ENCODE data around the gene RAB21. TPM values are rescaled to one million over a fixed set of nuclear protein-coding genes. Genes with fewer than 3 reads are reported as not detected.

The RAB21 gene
- total and polyA plus RNA-seq, 2 experiments from 2014 or later = 26.6 to 38.8 TPM

- Histone ChIP-seq H3K9me3 (ENCODE audit: low read depth) (no peaks in the 10 kb centered on the region), H4K20me1 (ENCODE audit: insufficient read depth) (no peaks in the 10 kb centered on the region), H3K79me2 (ENCODE audit: insufficient read depth) (no peaks in the 10 kb centered on the region), H3F3A (ENCODE audit: insufficient read depth) (no peaks in the 10 kb centered on the region), H3K4me3 (no peak overlapping the region), H3K27me3 (replicated peaks; ENCODE audit: insufficient read depth) (0 out of 2 replicates have a peak, but pooled peaks cover 3% of the 10 kb centered on the region), H3K36me3 (ENCODE audit: low read depth) (no peaks in the 10 kb centered on the region), H3K9me2 (ENCODE audit: insufficient read depth) (no peaks in the 10 kb centered on the region), H3K27ac (no peak overlapping the region), H2AFZ (no peak overlapping the region), H3K9ac (no peak overlapping the region), H3K4me1 (ENCODE audit: insufficient read depth) (no peaks in the 10 kb centered on the region), H3K4me2 (ENCODE audit: unreplicated experiment) (no peak overlapping the region)
- DNase-seq = no peak
- in situ Hi-C loops (cut with MboI) = no loop called here
- TF ChIP-seq EZH2phosphoT487 (IDR thresholded peaks at IDR 0.05; ENCODE audit: insufficient read depth, low read depth) = no peak
- no peak for TF ChIP-seq EZH2 (IDR thresholded peaks at IDR 0.05; ENCODE audit: insufficient read depth, poor library complexity, severe bottlenecking)
- whole genome bisulfite sequencing, 2 experiments (ENCODE audit: low coverage in 1 of 2, low lambda C conversion rate in 2 of 2, missing lambda C conversion rate in 2 of 2) = 94 to 98% methylated on average over 2 of the region's 2 CpGs
Measured at GRCh38 chr12:71828813-71829212, 74.2 kb downstream of the RAB21 start.

GRCh38 chr12:71837356-71837755 is 82.7 kb downstream of the RAB21 start:
- TF ChIP-seq EZH2 (IDR thresholded peaks at IDR 0.05; ENCODE audit: insufficient read depth, poor library complexity, severe bottlenecking) = no peak
- no peak for TF ChIP-seq EZH2phosphoT487 (IDR thresholded peaks at IDR 0.05; ENCODE audit: insufficient read depth, low read depth)
- Histone ChIP-seq H3K36me3 (ENCODE audit: low read depth) (no peaks in the 10 kb centered on the region), H3K27ac (no peak overlapping the region), H4K20me1 (ENCODE audit: insufficient read depth) (0 out of 2 replicates have a peak, but pooled peaks cover 6% of the 10 kb centered on the region), H2AFZ (no peak overlapping the region), H3K4me1 (ENCODE audit: insufficient read depth) (peaks cover 15% of the 10 kb centered on the region), H3K27me3 (replicated peaks; ENCODE audit: insufficient read depth) (no peaks in the 10 kb centered on the region), H3K79me2 (ENCODE audit: insufficient read depth) (peaks cover 24% of the 10 kb centered on the region), H3K9me3 (ENCODE audit: low read depth) (no peaks in the 10 kb centered on the region), H3K9ac (no peak overlapping the region), H3K4me3 (no peak overlapping the region), H3K4me2 (ENCODE audit: unreplicated experiment) (no peak overlapping the region), H3F3A (ENCODE audit: insufficient read depth) (peaks cover 22% of the 10 kb centered on the region), H3K9me2 (ENCODE audit: insufficient read depth) (no peaks in the 10 kb centered on the region)
- in situ Hi-C loops (cut with MboI) = no loop called here
- no peak for DNase-seq
- WGBS, 2 experiments (ENCODE audit: low coverage in 1 of 2, low lambda C conversion rate in 2 of 2, missing lambda C conversion rate in 2 of 2) = 81 to 84% methylated on average over 5 of the region's 5 CpGs

GRCh38 chr12:71838231-71838630 is 83.6 kb downstream of the RAB21 start:
- Histone ChIP-seq H3K27me3 (replicated peaks; ENCODE audit: insufficient read depth) (no peaks in the 10 kb centered on the region), H3K4me1 (ENCODE audit: insufficient read depth) (peaks cover 15% of the 10 kb centered on the region), H3K4me3 (no peak overlapping the region), H3K9ac (no peak overlapping the region), H3K9me3 (ENCODE audit: low read depth) (no peaks in the 10 kb centered on the region), H3F3A (ENCODE audit: insufficient read depth) (peaks cover 22% of the 10 kb centered on the region), H3K27ac (no peak overlapping the region), H3K9me2 (ENCODE audit: insufficient read depth) (no peaks in the 10 kb centered on the region), H3K36me3 (ENCODE audit: low read depth) (no peaks in the 10 kb centered on the region), H2AFZ (0 out of 2 replicates have a peak overlapping the region, but pooled peaks have one; percentile 95), H3K4me2 (ENCODE audit: unreplicated experiment) (no peak overlapping the region), H3K79me2 (ENCODE audit: insufficient read depth) (peaks cover 33% of the 10 kb centered on the region), H4K20me1 (ENCODE audit: insufficient read depth) (0 out of 2 replicates have a peak, but pooled peaks cover 7% of the 10 kb centered on the region)
- WGBS, 2 experiments (ENCODE audit: low coverage in 1 of 2, low lambda C conversion rate in 2 of 2, missing lambda C conversion rate in 2 of 2) = 82 to 84% methylated on average over 6 of the region's 6 CpGs
- no peak for DNase-seq
- in situ Hi-C loops (cut with MboI) = no loop called here
- TF ChIP-seq EZH2 (IDR thresholded peaks at IDR 0.05; ENCODE audit: insufficient read depth, poor library complexity, severe bottlenecking) = no peak
- TF ChIP-seq EZH2phosphoT487 (IDR thresholded peaks at IDR 0.05; ENCODE audit: insufficient read depth, low read depth) = no peak

GRCh38 chr12:71838676-71839075 is 84.0 kb downstream of the RAB21 start:
- H3K9me2 ChIP-seq (ENCODE audit: insufficient read depth) = no peaks in the 10 kb centered on the region
- H3K4me2 ChIP-seq (ENCODE audit: unreplicated experiment) = peak overlapping the region; percentile 70
- peaks cover 37% of the 10 kb centered on the region for H3K79me2 ChIP-seq (ENCODE audit: insufficient read depth)
- 99 to 100% methylated on average over 6 of the region's 6 CpGs for WGBS, 2 experiments (ENCODE audit: low coverage in 1 of 2, low lambda C conversion rate in 2 of 2, missing lambda C conversion rate in 2 of 2)
- H3K9me3 ChIP-seq (ENCODE audit: low read depth) = no peaks in the 10 kb centered on the region
- peak overlapping the region; percentile 95 for H2AFZ ChIP-seq
- peak overlapping the region; percentile 98 for H3K4me3 ChIP-seq
- peaks cover 22% of the 10 kb centered on the region for H3F3A ChIP-seq (ENCODE audit: insufficient read depth)
- TF ChIP-seq EZH2 (IDR thresholded peaks at IDR 0.05; ENCODE audit: insufficient read depth, poor library complexity, severe bottlenecking) = no peak
- TF ChIP-seq EZH2phosphoT487 (IDR thresholded peaks at IDR 0.05; ENCODE audit: insufficient read depth, low read depth) = no peak
- in situ Hi-C loops (cut with MboI) = no loop called here
- H3K4me1 ChIP-seq (ENCODE audit: insufficient read depth) = peaks cover 15% of the 10 kb centered on the region
- no peak for DNase-seq
- H3K27ac ChIP-seq = peak overlapping the region; percentile 100
- H3K9ac ChIP-seq = peak overlapping the region; percentile 99
- H4K20me1 ChIP-seq (ENCODE audit: insufficient read depth) = 0 out of 2 replicates have a peak, but pooled peaks cover 9% of the 10 kb centered on the region
- H3K36me3 ChIP-seq (ENCODE audit: low read depth) = no peaks in the 10 kb centered on the region
- no peaks in the 10 kb centered on the region for H3K27me3 ChIP-seq (replicated peaks; ENCODE audit: insufficient read depth)
